A375 (cell line): ENCODE results near the gene STXBP1. TPM values are rescaled to one million over a fixed set of nuclear protein-coding genes. Genes with fewer than 3 reads are reported as not detected.

ENCODE experiments used
- total RNA-seq: library from RNA; depleted of rRNA; stranded (reverse); fragments of >200 nt; shearing (Covaris generic); gene quantifications from 2 replicates; pipeline ENCODE4 v1.2.3, GENCODE V29; 2014; rRNA removed

The STXBP1 gene
- total RNA-seq: 11.5 and 15.5 TPM in 2 replicates

DNA sequence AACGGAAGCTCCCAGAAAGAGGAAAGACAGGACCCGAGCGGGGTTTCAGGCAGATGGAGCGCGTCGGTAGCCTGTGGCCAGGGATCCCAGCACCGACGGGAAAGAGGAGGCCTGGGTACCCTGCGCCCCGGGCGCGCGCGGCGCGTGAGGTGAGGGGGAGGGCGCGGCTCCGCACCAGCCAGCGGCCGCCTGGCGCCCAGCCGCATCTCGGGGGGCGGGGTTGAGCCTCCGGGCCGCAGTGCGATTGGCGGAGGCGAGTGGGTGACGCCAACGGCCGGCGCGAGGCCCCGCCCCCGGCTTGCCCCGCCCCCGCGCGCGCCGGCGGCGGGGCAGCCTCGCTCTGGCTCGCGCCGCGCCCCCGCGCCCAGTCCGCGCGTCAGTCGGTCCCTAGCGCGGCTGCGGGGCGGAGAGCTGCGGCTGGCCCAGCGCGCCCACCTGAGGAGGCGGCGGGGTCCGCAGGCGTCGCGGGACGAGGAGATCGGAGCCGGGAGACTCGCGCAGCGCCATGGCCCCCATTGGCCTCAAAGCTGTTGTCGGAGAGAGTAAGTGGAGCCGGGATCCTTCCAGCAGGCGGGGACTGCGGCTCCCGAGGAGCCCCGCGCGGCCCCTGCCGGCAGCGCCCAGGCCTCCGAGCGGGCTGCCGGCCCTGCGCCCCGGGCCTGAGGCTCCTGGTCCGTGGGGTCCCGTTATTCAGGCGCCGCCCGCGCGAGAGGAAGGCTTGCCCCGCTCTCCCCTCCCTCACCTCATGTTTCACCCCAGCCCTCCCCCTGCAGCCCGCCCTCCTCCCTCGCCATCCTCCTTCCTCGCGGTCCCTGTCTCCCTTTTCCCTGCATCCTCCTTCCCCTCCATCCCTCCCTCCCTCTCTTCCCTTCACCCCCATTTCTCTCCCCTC is at the start of gene STXBP1:
Gene STXBP1 (plus strand): TSS at position 379 of the 892 bp plus-strand sequence. CDS start 127 bp downstream, at position 506.

GRCh38 chr9:127706836-127707241 is 94.8 kb downstream of the STXBP1 start, which contains the start of gene CFAP157:
Gene CFAP157, plus strand, starts transcription at chr9:127706988. Its CDS starts 44 bp downstream, at chr9:127707032.

GRCh38 chr9:127715470-127716337 is 103.6 kb downstream of the STXBP1 start, which contains the start of the genes PTRH1 and TTC16:
Gene PTRH1, minus strand, starts transcription at chr9:127715663. Its CDS starts 24 bp downstream, at chr9:127715639.
Gene TTC16, plus strand, starts transcription at chr9:127716079. Its CDS starts 67 bp downstream, at chr9:127716146.

GRCh38 chr9:127734747-127735529 is 122.9 kb downstream of the STXBP1 start, which contains the start of gene TOR2A:
Gene TOR2A, minus strand, starts transcription at chr9:127735294. Its CDS starts 24 bp downstream, at chr9:127735270.

Other genes with a start within 250 kb of the STXBP1 start
- gene SLC2A8, start 215.1 kb upstream of the STXBP1 start, total RNA-seq: not detected in 2 replicates
- 3.3 and 3.9 TPM in 2 replicates for gene ZNF79, start 187.9 kb upstream of the STXBP1 start, total RNA-seq
- 2,783 and 3,009 TPM in 2 replicates for gene RPL12, start 160.9 kb upstream of the STXBP1 start, total RNA-seq
- gene LRSAM1, start 160.8 kb upstream of the STXBP1 start, total RNA-seq: 12.8 and 15.0 TPM in 2 replicates
- 0.30 TPM in 1 of 2 replicates, not detected in the other for gene CFAP157, start 94.7 kb downstream of the STXBP1 start, total RNA-seq
- 34.8 and 42.8 TPM in 2 replicates for gene PTRH1, start 103.4 kb downstream of the STXBP1 start, total RNA-seq
- gene TTC16, start 103.8 kb downstream of the STXBP1 start, total RNA-seq: 0.16 and 0.30 TPM in 2 replicates
- 9.2 and 12.1 TPM in 2 replicates for gene TOR2A, start 123.0 kb downstream of the STXBP1 start, total RNA-seq
- 0.08 TPM in 2 replicates for gene SH2D3C, start 166.4 kb downstream of the STXBP1 start, total RNA-seq
- gene CDK9, start 173.8 kb downstream of the STXBP1 start, total RNA-seq: 43.5 and 49.8 TPM in 2 replicates
- 85.7 and 115 TPM in 2 replicates for gene FPGS, start 190.6 kb downstream of the STXBP1 start, total RNA-seq
- gene ENG, start 242.4 kb downstream of the STXBP1 start, total RNA-seq: 13.6 and 14.7 TPM in 2 replicates